GM21529 (cell line): ENCODE data around the gene SHC3.
"Not testable (repeated sequence)": the region's sequence is repeated elsewhere in the genome, so short reads cannot be mapped to it uniquely, and the experiment has no call there.

Experiments used
- ATAC-seq: cut with Tn5 transposase; IDR thresholded peaks from one replicate; pipeline ENCODE4 v1.9.1; 2021; ENCODE audit not compliant: unreplicated experiment

The SHC3 gene

DNA sequence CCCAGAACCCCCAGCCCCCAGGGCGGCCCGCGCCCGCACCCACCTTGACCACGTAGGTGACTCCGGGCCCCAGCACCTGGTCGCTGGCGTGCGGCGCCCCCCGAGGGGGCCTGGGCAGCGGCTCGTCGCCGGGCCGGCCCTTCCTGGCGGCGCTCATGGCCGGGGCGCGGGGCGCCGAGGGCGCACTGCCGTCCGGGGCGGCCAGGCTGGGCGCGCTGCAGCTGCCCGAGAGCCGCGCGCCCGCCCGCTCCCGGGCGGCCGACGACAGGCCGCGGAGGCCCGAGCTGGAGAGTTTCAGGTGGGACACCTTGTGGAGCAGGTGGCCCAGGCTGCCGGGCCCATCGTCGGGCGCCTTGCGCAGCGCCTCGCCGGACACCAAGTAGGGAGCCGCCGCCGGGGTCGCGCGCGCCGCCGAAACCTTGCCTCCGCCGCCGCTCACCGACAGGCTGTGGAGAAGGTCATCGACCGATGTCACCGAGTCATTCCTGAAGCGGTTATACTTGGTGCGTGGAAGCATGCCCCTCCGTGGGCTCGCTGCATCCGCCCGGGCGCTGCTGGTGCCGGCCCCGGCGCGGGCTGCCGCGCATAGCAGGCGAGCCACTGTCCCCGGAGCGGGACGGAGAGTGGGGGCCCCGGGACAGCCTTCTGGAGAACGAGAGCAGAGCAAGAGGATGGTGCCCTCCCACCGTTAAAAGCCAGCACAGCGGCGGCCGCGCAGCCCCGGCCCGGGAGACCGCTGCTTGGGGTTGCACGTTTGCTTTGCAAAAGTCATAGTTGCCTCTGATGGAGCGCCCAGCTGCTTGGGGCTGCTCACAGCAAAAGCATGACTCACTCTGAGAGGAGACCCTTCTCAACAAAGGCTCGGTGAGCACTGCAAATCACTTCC is at the start of gene SHC3:
SHC3 (minus strand) TSS at position 875 of the 886 bp plus-strand sequence; CDS start at position 517, 358 bp downstream.
- ATAC-seq, result no peak

- no peak for ATAC-seq
Observed at GRCh38 chr9:89225991-89226471, 47.4 kb upstream of the SHC3 start.

- no peak for ATAC-seq
Observed at GRCh38 chr9:89225587-89225986, 47.0 kb upstream of the SHC3 start.

- no peak for ATAC-seq
Observed at GRCh38 chr9:89225036-89225435, 46.4 kb upstream of the SHC3 start.

DNA sequence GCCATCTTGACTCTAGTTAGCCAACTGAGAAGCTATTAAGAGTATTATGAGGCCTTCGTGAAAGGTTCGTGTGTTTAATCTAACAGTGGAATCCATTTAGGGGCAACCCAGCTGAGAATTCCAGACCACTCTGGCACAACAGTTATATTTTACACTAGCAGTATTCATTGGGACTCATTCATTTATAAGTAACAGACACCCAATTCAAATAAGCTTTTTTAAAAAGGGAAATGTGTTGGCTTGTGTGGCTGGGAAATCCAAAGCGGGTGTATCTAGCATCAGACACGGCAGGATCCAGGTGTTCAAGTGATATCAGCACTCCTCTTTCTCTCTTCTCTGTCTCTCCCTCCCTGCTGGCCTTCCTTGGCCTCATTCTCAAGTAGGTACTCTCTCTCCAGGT is 46.0 kb upstream of the SHC3 start:
- ATAC-seq, result no peak

GRCh38 chr9:89223396-89223977 is 44.9 kb upstream of the SHC3 start:
- ATAC-seq, result no peak

DNA sequence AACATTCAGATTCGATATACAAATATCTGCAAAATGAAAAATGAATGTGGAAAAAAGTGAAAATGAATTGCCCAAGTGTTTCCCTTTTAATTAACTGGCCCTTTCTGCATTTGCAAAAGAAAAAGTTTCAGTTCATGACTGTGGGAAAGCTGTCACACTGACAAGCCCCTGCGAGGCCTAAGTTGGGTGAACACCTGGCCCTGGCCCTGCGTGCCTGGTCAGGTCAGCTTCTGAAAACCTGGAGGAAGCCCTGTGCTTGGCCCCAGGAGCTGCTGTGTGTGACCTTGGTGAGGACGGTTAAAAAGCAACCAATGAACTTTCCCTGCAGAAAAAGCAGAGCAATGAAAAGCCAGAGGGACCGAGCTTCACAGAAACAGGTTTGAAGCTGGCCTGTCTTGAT is 41.0 kb upstream of the SHC3 start:
- no peak for ATAC-seq

DNA sequence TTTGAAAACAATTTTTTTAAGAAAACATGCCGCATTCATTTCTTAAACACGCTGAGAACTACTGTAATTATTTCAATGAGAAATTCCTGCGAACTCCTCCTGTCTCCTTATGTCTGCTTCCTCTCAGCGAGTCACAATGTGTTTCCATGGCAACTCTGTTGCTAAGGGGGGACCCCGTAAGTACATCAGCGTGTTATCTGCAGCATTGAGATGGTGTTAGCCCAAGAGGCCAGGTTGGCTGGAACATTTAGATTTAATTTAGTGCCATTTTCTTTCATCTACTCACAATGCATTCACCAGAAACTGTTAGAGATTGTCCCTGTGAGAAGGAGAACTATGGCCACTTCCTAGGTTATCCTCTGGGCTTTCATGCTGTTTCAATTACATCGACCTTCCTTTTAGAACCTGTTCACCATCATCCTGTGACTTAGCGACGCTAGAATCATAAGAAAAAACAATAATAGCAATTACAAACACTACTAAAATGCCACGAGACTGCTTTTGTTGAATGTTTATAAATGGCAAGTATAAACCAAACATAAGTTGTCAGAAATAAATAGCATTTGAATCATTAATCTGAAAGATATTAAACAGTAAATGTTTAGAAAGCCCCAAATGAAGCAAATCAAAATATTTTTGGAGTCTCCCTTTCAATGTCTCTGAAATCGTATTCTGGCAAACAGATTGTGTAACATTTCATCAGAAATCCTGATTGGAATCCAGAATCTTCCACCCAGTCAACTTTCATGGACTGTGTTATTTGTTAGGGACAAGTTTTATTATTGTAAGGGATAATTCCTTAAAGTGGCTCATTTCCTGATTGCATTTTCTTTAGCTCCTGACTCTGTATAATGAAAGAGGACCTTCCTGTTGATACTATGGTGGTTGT is 39.7 kb upstream of the SHC3 start:
- no peak for ATAC-seq

DNA sequence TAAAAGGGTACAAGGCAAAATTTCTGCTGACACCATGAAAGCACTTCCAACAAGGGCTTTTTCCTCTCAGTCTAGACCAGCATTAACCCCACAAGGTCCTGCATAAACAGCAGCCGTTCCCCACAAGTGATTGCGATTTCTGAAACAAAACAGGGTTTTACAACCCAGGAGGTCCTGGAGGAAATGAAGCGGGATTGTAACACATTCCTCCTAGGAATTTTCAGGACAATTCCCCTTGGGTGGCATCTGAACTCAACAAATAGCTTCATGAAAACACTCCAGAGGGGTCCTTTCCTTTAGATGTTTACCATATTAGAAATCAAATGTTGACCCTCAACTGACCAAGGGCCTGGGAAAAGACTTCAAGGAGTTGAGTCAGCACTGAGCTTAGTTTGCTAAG is 36.7 kb upstream of the SHC3 start:
- ATAC-seq, result no peak

DNA sequence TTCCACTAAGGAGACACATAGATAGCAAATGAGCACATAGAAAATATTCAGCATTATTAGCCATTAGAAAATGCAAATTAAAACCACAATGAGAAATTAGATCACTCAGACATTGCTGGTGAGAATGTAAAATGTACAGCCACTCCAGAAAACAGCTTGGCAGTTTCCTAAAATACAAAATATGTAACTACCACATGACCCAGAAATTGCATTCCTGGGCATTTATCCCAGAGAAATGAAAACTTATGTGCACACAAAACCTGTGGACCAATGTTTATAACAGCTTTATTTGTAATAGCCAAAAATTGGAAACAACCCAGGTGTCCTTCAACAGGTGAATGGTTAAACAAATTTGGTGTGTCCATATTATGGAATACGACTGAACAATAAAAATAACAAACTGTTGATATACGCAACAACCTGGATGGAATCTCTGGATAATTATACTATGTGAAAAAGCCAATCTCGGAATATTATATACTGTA is 34.8 kb upstream of the SHC3 start:
- no peak for ATAC-seq

GRCh38 chr9:89212171-89212570 is 33.6 kb upstream of the SHC3 start:
- ATAC-seq, result no peak

DNA sequence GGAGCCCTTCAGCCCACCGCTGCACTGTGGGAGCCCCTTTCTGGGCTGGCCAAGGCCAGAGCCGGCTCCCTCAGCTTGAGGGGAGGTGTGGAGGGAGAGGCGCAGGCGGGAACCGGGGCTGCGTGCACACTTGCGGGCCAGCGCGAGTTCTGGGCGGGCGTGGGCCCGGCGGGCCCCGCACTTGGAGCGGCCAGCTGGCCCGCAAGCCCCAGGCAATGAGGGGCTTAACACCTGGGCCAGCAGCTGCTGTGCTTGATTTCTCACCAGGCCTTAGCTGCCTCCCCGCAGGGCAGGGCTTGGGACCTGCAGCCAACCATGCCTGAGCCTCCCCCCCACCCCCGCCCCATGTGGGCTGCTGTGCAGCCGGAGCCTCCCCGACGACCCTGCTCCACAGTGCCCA is 30.7 kb upstream of the SHC3 start:
- ATAC-seq, result not testable (repeated sequence)

DNA sequence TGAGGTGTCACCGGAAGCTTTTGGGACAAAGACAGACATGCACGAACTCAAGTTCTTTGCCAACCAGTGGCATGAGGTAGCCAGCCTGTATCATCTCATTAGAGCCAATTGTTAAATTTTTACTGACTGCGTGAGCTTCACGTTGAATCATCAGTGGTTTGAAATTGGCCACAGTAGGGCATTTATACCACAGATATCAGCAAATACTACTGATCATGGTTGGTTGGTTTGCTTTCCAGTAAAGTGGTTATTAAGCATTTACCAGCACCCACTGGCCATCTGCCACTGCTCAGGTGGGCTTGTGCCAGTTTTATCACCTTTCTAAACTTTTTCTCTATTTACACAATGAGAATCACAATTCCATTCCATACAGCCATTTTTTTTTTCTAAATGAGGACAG is 28.4 kb upstream of the SHC3 start:
- no peak for ATAC-seq

GRCh38 chr9:89204801-89205200 is 26.2 kb upstream of the SHC3 start:
- ATAC-seq, result no peak

DNA sequence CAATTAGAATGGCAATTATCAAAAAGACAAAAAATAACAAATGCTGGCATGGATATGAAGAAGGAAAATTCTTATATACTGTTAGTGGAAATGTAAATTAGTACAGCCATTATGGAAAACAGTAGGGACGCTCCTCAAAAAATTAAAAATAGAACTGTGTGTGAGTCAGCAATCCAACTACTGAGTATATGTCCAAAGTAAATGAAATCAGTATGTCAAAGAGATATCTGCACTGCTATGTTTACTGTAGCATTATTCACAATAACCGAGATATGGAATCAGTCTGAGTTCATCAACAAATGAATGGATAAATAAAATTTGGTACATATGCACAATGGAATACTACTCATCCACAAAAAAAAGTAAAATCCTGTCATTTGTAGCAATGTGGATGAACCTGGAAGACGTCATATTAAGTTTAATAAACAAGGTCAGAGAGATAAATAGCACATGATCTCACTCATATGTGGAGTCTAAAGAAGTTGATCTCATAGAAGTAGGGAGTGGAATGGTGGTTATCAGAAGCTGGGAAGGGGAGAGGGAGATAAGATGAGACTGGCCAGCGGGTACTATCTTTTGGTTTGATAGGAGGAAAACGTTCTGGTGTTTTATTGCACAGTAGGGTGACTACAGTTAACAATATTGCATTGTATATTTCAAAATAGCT is 16.6 kb upstream of the SHC3 start:
- ATAC-seq, result no peak

GRCh38 chr9:89194421-89195130 is 16.0 kb upstream of the SHC3 start:
- no peak for ATAC-seq

DNA sequence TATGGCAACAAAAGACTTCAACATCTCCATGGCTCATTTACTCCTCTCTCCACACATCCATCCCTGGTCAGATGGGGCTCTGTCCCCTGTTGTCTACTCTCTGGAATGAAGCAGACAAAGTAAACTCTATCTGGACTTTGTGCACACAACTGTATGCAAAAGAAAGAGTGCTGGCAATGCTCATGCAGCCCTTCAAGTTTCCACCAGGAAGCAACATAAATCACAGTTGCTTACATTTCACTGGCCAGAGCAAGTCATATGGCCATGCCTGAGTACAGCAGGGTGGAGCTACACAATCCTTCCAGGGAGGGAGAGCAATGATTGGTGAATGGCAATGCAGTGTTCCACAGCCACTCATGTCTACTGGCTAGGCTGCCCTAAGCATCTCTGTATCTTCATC is 12.4 kb upstream of the SHC3 start:
- ATAC-seq, result no peak

GRCh38 chr9:89189215-89189614 is 10.6 kb upstream of the SHC3 start:
- ATAC-seq, result no peak

DNA sequence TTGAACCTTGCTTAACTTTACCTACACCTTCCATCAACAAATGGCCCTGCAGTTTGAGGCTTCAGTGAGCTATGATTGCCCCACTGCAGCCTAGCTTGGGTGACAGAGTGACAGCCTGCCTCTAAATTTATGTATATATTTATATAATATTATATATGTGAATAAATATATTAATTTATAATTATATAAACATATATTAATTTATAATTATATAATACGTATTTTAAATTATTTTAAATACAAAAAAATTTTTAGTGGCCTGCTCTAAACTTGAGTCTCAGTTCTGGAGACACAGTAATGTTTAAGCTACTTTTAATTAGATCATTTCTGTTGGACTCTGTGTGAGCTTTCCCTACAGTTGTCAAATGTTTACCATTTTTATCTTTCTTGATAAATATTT is 9.3 kb upstream of the SHC3 start:
- no peak for ATAC-seq

DNA sequence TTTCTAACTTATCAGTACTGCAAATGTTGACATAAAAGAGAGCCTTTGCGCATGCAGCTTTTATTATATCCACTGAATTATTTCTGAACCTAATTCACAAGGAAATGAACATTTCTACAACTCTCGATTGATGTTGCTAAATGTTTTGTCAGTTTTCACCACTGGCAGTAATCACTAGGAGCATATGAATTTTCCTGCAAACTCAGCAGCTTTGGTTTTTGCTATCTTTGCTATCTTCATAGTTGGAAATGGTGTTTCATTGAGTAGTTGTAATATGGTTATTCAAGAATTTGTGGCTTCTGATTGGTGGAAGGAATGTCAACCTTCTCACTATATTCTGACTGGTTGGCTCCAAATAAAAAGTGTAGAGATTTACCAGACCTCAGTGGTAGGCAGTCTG is 8.9 kb upstream of the SHC3 start:
- ATAC-seq, result no peak
